Stimulated activated CD4-positive, alpha-beta T cell treated with anti-CD3 and anti-CD28 coated beads, Interleukin-12 subunit alpha, Interleukin-12 subunit beta, amount 100 ng/mL, for 4 hours (primary cell): Measurements from ENCODE around the gene TMPRSS4.

ENCODE experiments used
- DNase-seq: peaks from one replicate; pipeline ENCODE4 v3.0.0-alpha.2; 2020

TMPRSS4 gene, protein sequence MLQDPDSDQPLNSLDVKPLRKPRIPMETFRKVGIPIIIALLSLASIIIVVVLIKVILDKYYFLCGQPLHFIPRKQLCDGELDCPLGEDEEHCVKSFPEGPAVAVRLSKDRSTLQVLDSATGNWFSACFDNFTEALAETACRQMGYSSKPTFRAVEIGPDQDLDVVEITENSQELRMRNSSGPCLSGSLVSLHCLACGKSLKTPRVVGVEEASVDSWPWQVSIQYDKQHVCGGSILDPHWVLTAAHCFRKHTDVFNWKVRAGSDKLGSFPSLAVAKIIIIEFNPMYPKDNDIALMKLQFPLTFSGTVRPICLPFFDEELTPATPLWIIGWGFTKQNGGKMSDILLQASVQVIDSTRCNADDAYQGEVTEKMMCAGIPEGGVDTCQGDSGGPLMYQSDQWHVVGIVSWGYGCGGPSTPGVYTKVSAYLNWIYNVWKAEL

DNA sequence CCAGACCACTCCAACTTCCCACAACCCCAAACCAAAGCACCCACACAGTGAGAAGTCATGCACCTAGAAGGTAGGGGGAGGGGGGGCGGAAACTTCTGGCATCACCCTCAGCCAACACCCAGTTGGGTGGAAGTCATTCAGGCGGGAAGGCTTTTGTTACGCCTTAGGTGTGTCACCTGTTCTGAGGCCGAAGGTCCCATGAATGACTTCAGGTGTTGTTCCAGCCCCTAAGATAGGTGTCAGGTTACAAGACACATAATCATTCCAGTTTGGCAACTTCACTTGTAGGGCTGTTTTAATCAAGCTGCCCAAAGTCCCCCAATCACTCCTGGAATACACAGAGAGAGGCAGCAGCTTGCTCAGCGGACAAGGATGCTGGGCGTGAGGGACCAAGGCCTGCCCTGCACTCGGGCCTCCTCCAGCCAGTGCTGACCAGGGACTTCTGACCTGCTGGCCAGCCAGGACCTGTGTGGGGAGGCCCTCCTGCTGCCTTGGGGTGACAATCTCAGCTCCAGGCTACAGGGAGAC, at the start of gene TMPRSS4:
TSS of gene TMPRSS4 (plus strand) at position 325 of the 528 bp plus-strand sequence. CDS start 225 bp downstream, outside the sequence.
- no peak for DNase-seq

DNA sequence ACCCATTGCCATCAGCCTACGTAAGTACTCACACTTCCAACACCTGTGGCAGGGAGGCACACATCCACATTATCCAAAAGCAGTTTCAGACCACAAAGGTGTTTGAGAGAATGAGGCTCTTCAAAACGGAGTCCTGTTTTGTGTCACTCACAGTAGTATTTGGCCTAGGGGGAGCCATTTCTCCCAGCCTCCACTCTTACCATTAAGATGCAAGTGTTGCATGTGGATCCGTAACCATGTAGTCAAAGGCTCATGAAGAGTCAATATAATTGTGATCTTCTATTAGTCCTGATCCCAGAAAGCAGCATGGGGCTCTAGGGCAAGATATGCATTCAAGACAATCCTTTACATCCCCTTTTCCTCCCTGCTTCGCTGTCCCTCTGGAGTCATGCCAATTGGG, 49.2 kb upstream of the TMPRSS4 start:
- DNase-seq: no peak

DNA sequence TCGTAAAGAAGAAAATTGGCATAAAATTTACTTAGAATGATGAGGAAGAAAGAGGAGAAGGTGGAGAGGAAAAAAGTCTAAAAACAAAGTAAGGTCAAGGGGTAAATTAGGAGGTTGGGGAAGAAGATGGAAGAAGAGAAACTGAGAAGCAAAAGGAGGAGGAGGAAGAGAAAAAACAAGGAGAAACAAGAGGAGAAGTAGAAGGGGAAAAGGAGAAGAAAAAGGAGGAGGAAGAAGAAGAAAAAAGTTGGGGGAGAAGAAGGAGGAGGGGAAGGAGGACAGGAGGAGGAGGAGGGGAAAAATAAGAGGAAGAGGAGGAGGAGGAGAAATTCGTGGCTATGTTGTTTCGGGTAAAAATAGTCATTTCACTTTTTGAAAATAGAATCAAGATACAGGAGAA, 48.3 kb upstream of the TMPRSS4 start:
- DNase-seq: no peak

DNA sequence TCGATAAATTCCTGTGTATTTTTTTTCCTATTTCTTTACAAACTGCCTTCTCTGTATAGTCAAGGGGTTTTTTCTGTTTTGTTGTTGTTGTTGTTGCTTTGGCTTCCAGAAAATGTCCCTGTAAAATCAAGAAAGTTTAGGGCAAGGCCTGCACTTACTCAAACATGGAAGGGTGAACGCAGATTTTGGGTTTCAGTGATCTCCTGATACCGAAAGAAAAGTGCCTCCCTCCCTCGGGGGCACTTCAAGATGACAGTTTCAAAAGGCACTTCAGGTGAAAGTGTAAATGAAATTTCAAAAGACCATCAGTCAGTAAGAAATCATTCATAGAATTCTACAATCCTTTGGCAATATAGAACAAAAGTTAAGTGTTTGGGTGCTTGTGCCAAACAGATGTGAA, 43.4 kb upstream of the TMPRSS4 start:
- DNase-seq: no peak

DNA sequence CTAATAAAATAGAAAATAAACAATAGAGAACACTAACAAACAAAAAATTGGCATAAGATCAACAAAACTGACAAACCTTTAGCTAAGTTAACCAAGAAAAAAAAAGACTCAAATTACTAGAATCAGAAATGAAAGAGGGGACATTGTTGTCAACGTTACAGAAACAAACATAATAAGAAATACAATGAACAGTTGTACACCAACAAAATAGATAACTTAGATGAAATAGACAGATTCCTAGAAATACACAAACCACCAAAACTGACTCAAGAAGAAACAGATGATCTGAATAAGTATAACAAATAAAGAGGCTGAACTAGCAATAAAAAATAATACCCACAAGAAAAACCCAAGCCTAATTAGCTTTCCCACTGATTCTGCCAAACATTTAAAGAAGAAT, 34.7 kb upstream of the TMPRSS4 start:
- no peak for DNase-seq

DNA sequence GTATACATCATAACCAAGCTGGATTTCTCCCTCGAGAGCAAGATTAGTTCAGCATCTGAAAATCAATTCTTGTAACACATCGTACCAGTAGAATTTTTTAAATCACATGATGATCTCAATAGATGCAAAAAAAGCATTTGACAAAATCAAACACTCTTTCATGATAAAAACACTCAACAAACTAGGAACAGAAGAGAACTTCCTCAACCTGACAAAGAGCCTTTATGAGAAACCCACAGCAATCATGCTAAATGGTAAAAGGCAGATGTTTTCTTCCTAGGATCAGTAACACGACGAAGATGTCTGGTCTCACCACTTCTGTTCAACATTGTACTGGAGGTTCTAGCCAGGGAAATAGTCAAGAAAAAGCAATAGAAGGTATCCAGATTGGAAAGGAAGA, 34.1 kb upstream of the TMPRSS4 start:
- no peak for DNase-seq

DNA sequence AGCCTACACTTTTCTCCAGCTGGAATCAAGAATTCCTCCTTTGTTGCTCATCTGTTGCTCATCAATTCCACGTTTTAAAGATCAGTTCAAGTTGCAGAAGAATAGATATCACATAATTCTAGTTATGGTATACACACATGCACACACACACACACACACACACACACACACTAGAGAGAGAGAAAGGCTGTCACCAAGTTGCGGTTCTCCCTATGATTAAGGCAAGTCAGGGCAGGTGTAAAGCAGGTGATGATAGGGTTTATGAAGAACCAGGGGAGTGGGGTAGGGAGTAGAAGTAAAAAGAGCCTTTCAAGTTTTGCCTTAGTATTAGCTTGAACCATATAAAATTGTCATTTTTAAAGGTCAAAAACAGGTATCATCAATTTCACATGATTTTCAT, 31.7 kb upstream of the TMPRSS4 start:
- DNase-seq: no peak

DNA sequence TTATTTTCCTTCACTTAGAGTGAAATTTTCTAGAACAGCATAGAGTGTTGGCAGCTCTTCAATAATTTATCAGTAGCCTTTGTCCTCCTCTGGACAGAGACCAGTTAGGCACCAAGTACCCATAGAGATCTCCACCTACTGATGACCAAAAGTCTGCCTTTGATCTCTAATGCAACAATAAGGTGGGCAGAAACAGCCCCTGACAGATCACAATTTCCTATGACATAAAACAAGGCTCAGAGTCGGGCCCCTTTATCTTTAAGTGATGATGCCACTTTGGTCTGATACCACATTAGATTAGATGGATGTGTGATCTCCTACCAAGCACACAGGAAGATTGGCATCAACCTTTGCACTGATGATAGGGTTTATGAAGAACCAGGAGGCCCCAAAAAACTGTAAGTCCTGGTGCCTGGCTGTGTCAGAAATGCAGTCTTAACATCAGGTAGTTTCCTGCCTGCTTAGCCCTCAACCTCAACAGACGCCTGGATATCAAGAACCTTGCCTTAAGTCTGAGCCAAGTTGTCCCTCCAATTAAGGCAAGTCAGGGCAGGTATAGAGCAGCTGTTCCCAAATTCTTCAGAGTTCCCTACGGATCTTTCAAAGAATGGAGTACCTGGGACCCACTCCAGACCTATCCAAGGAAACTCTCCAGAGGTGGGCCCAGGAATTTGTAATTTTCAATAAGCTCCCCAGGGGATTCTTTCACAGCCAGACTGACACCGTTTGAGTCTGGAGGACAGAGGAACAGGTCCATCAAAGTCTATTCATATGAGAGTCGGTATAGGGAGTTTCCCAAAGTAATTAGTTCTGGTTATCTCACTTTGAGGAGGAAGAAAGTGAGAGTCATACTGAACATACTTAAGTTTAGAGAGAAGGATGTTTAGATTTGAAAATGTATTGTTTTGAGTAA, 30.6 kb upstream of the TMPRSS4 start:
- no peak for DNase-seq

DNA sequence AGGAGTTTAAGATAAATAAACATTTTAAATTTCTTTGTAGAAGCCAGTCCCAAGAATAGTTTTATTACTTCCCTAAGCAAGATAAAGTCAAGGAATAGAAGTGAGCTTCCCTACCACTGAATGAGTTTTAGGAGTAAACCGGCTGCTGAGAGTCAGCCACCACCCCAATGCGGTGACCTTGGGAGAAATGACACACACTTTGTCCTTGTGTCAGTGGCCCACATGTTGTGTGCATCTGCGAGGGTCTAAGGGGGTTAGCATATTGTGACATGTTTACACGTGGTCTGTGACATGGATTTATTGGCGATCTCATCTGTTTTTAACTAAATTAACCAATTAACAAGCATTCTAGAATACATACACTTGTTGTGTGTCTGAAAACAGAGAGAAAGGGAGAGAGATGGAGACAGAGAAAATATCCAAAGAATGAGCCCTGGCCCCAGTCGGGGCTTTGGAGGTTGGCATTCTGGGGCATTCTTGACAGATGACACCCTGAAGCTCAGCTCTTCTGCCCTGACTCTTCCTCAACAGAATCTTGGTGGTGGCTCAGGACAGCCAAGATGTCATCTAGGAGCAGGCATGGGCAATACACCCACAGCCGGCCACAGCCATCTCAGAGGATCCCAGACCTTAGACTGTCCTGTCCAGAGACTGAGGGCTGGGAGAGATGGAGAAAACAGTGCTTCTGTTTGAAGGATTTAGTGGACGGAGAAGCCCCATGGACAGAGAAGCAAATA, 29.7 kb upstream of the TMPRSS4 start:
- DNase-seq: no peak

DNA sequence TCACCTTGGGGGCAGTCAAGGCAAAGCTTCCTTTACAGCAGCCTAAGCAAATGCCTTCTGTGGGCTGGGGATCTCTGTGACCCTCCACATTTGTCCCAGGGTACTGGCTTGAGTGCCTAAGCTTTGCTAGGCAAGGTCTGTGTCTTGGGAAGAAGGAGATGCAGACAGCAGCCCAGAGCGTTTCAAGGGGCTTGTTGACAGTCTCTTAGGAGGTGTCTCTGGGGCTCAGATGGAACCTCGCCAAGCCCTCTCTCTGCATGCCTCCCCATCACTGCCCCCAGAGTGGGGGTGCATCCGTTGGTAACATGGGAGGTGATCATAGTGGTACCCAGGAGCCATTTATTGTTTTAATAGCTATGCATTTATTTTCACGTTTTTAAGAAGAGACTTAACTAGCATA, 29.1 kb upstream of the TMPRSS4 start:
- DNase-seq: no peak

DNA sequence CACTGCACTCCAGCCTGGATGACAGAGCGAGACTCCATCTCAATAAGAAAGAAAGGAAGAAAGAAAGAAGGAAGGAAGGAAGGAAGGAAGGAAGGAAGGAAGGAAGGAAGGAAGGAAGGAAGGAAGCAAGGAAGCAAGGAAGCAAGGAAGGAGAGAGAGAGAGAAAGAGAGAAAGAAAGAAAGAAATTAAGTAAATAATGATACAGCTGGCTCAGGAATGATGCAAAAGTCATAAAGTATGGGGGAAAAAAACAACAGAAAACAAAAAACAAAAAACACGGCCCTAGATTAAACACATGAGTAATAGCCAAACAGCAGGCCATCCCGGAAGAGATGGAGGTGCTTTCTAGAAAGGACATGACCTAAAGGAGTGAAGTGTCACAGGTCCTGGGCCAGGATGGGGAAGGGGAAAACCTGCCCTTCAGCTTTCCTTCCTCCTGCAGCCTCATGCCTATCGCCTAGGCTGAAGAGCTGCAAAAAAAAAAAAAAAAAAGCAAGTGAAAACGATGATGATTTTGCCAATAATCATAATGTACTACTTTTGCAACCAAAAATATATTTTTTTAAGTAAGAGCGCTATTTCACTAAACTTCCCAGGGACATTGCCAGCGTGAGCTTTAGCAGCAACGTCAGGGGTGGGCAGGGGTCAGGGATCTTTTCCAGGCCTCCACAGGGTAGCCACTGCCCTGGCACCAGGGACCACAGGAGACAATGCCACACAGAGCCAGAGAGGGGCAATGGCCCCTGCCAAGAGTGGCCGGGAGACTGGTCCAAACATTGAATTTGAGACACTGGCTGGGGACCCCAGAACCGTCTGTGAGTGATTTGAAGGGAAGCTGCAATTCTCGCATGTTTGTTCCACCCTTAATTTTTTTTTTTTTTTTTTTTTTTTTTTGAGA, 28.2 kb upstream of the TMPRSS4 start:
- no peak for DNase-seq

DNA sequence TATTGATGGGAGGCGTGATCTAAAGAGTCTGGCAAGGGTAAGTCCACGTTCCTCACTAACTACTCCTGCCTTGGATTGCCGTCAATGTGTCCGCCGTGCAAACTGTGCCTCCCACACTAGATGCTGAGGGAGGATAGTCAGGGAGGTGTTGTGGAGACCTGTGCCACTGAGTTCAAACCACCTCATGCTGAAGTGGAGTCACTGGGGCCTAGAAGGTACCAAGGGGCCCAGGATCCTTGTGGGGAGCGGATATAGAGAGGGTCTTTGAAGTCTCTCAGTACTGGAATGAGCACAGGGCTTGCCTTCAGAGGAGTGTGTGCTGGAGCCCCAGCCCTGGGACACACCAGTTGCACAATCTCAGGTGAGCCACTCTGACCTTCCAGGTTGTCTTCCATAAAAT, 27.1 kb upstream of the TMPRSS4 start:
- DNase-seq: no peak

DNA sequence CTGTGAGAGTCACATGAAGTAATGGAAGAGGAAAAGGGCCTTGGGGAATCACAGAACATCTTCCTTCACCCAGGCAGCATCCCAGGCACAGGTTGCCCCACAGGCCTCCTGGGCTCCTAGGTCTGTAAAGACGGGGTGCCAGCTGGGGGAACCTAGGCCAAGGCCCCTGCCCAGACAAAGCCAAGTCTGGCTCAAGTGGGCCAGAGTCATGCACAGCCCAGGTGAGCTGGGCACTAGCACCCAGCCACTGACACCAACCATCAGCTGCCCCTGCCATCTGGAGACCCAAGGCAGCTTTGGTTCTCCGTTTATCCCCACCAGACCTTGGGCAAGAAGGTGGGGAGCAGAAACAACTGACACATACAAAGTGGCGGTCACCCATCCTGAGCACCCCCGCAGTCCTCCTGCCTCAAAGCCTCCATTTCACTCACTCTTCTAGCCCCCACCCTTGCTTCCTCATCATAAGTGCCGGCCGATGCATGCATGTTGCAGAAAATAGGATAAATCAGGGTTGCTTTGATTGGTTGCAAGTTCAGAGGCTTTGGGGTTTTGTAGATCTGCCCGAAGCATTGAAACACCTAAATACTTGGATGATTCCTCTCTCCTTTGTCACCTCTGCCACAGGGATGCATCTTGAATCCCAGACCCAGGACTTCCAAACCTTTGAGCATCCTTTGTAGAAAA, 26.5 kb upstream of the TMPRSS4 start:
- DNase-seq: no peak

DNA sequence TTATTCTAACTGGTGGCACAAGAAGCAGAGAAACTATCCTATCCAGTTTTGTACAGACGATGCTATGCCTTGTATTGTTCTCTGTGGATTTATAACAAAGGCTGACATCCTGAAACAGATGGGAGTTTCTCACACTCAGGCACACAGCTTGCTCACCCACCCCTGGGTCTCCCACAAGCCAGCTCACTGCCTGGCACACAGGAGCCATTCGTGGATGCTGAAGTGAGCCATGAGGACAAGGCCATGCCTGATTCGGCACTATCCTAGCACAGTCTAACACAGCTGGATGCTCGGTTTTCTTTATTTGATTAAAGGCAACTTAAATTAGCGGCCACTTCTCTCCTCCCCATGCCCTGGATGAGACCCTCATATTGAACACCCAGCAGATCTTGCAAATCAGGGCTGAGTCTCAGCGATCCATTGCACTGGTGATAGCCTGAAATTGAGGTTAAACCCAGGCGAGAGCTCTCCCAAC, 25.7 kb upstream of the TMPRSS4 start:
- no peak for DNase-seq

DNA sequence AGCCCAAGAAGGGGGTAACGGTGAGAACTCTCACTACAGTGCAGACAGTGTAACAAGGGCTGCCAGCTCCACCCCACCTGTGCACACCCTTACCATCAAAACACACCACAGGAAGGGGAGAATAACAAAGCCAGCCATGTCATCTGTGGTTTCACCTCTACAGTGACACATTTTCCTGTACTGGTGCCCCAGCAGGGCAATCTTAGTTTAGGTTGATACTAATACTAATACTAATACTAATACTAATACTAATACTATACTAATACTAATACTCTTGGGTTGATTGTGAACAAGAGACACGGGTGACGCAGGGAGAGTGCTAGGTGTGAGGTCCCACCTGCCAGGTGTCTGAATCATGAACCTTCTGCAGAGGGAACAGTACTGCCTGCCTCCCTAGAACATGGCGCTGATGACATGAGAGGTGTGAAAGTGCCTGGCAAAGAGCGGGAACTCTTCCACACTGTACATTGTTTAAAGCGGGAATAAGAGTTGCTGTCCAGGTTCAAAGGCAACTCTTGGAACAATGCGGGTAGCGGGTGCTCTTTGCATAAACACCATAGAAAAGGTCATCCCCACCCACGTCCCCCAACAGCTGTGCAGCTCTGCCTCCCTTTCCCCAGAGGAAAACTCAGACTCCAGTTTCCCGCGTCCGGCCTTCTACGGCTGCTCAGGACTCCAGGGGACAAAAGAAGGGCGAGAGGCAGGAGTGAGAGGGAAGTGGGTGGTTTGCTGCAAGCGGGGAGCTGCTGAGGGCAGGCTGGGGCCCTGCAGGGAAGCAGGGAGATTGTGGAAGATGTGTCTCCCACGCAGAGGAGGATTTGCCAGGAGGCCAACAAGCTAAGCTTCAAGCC, 25.0 kb upstream of the TMPRSS4 start:
- peak; percentile 24 for DNase-seq

DNA sequence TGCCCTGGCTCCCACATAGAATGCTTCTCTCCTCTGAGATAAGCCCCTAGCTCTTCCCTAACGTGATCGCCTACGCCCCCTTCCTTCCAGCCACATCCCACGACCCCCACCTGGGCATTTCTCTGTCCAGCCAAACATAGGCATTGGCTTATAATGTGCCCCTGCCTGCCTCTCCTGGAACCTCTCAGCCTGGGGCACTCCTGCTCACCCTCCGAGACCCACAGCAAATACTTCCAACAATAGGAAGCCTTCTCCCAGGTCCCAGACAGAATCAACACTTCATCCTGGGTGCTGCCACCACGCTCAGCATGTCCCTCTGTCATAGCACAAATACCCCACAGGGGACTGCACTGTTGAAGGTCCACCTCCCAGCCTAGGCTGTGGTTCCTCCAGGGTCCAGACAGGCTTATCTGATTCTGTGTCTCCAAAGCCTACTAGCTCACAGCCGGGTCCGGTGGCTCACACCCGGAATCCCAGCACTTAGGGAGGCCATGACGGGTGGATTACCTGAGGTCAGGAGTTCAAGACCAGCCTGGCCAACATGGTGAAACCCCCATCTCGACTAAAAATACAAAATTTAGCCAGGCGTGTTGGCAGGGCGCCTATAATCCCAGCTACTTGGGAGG, 24.2 kb upstream of the TMPRSS4 start:
- no peak for DNase-seq

DNA sequence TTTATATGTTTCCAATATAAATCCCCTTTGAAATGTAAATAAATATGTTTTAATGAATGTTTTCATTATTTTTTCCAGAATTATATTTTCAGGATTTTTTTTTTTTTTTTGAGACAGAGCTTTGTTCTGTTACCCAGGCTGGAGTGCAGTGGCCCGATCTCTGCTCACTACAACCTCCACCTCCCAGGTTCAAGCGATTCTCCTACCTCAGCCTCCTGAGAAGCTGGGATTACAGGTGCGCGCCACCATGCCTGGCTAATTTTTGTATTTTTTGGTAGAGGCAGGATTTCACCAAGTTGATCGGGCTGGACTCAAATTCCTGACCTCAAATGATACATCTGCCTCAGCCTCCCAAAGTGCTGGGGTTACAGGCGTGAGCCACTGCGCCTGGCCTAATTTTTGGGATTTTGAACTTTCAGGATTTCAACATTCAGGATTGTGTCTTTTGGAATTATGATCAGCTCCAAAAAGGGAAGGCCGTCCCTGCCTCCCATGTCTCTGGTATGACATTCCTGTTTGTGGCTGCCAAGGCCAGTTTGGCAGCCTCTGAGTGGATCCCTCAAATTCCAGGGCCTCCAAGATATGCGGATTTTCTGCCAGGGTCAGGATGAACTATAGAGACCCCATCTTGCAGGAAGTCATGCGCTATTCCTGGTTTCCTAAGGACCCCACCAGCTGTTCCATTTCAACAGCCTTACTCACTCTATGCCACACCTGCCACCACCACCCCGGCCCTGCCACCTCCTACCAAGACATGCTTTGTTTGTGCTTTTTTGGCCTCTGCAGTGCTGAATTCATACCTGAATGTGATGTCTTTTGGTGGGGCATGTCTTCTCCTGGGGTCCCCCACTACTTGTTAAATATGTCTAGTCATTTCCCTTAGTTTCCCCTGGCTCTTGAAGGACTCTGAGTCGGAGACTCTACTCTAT, 21.9 kb upstream of the TMPRSS4 start:
- DNase-seq: no peak

DNA sequence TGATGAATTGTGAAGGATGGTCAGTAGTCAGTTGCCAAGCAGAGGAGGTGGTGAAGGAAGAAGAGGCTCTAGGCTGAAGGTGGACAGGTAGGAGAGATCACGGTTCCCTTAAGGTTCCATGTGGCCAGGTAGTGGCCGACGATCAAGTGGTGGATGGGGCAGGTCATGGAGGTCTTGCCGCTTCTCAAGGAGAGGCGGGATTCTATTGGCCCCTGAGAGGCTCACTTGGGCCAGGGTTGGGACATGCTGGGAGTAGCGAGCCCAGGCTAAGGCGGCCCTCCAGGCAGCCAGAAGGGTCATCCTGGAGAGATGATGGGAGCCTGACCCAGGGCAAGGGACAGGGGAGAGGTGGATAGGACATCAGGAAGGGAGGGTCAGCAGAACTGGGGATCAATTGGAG, 20.9 kb upstream of the TMPRSS4 start:
- DNase-seq: no peak

DNA sequence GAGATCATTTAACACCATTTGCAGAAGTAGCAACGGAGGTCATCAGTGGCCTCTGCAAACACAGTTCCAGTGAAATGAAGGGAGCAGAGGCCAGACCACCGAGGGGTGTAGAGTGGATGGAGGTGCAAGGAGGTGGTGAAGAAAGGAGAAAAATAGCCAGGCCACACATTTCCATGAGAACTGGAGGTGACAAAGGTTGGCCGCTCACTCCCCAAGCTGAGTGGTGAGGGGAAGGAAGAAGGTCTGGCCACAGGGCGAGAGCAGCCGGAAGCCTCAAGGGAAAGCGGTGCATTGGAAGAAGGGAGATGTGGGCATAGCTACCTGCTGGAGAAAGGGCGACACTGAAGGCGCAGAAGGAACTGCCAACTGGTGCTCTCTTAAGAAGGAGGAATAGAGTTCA, 20.1 kb upstream of the TMPRSS4 start:
- no peak for DNase-seq
